ENCODE data around the gene ZNF48.
A peak's percentile ranks its signal among the peaks of the same experiment; 100 is the strongest.

The ZNF48 gene

DNA sequence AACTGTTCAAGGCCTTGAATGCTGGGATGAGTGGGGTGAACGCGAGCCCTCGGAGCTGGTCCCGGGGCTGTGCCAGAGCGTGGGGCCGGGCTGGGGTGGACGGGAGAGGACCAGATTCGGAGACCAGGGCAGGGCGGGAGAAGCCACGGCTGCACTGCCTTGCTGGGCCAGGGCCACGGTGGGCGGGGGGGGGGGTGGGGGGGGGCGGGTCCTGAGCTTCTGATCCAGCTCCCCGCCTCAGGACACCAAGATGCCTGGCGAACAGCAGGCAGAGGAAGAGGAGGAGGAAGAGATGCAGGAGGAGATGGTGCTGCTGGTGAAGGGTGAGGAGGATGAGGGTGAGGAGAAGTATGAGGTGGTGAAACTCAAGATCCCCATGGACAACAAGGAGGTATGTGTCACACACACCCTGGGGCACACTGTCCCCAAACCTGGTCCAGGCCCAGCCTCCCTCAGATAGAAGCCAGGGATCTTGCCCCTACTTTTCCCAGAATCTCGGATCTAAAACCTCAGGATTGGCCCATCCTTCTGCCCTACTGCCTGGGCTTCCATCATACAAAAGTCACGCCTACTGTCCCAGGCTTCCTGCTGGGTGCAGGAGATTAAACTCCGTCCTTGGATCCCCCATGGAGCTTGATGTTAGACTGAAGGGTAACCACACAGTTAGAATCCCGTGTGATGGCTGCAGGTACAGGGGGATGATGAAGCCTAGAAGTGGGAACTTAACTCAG is 12.7 kb downstream of the ZNF48 start:
- no peak for DNase-seq (ENCODE audit: low spot score)

DNA sequence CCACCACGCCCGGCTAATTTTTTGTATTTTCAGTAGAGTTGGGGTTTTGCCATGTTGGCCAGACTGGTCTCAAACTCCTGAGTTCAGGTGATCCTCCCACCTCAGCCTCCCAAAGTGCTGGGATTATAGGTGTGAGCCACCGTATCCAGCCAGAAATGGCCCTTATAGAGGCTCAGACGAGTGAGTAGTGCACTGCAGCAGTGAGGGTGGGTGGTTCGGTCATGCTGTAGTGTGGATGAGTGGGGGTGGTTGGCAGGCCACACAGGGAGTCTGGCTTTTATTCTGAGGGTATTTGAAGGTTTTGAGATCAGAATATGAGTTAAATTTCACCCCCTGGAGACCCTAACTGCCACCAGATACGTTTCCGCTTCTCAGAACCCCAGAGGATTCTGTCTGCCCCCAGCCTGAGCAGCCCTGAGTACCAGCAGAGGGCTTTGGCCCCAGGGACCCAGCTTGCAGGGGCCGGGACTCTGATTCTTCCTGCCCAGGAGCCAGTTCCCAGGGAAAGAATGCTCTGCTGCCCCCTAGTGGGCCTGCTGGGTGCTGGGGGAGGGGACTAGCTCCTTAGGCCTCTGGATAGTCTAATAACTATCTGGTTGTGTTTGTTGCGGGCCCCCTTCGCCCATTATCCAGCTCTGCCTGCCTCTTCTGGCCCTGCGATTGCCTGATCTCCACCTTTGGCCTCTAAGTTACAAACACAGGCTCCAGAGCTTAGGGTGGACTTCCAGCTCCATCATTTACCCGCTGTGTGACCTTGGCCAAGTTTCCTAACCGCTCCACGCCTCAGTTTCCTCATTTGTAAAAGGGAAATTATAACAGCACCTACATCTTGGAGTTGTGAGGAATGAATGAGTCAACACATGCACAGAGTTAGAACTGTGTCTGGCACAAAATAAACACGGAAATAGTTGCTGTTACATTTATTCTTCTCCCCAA is 14.2 kb downstream of the ZNF48 start:
- DNase-seq (ENCODE audit: low spot score) = peak; percentile 92

DNA sequence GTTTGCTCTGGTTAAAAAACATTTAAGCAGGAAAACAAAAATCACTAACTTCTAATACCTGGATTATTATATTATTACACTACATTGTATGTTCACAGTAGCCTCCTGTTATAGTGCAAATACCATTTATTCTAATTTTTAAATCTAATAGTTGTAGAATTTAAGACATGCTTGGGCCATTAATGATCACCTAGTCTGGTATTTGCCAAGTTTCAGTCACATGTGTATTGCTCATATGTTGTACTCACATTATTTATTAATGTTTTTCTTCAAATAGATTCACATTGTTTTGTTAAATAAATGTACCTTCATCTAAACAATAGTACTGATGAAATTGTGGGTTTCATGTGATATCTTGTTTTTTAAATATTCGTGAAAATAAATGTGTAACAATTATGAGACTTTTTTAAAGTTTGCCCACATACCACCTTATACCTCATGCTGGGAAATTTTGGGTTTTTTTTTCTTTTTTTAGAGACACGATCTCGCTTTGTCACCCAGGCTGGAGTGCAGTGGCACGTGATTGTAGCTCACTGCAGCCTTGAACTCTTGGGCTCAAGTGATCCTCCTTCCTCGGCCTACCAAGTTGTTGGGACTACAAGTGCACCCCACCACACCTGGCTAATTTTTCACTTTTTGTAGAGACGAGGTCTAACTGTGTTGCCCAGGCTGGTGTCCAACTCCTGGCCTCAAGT is 18.0 kb downstream of the ZNF48 start:
- no peak for DNase-seq (ENCODE audit: low spot score)

DNA sequence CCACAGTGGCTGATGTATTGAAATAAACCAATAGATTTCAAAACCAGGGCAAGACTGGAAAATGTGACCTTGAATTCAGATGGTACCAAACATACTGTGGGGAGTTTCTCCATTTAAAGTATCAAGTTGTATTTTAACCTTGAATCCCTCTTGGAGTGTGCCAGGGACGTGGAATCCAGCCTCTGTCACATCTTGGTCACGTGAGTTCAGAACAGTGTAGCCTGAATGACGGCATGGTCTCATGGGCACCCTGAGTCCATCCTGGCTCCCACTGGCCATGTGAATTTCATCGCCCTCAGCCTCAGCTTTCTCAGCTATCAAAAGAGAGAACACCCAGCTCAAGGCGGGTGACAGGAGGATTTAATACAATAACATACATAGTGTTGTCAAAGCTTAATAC is 18.9 kb downstream of the ZNF48 start:
- no peak for DNase-seq (ENCODE audit: low spot score)

DNA sequence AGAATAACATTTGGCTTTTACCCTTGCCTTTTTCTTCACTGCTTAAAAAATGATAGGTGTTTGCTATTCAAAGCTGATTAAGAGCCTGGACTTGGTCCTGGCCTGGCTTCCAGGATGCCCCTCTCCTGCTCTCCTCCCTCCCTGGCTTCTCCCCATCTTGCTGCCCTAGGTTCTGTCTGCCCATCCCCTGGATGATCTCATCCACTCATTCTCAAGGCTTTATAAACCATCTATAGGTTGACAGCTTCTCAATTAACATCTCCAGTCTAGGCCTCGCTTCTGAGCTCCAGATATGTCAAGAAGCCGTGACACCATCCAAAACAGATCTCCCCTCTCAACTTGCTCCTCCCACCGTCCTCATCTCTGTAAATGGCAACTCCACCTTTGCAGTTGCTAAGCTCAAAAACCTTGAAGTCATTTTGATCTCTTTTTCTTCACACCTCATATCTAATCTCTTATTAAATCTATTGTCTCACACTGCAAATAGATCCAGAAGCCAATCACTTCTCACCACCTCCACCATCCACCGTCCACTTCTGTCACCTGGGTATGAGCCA is 20.9 kb downstream of the ZNF48 start:
- no peak for DNase-seq (ENCODE audit: low spot score)

DNA sequence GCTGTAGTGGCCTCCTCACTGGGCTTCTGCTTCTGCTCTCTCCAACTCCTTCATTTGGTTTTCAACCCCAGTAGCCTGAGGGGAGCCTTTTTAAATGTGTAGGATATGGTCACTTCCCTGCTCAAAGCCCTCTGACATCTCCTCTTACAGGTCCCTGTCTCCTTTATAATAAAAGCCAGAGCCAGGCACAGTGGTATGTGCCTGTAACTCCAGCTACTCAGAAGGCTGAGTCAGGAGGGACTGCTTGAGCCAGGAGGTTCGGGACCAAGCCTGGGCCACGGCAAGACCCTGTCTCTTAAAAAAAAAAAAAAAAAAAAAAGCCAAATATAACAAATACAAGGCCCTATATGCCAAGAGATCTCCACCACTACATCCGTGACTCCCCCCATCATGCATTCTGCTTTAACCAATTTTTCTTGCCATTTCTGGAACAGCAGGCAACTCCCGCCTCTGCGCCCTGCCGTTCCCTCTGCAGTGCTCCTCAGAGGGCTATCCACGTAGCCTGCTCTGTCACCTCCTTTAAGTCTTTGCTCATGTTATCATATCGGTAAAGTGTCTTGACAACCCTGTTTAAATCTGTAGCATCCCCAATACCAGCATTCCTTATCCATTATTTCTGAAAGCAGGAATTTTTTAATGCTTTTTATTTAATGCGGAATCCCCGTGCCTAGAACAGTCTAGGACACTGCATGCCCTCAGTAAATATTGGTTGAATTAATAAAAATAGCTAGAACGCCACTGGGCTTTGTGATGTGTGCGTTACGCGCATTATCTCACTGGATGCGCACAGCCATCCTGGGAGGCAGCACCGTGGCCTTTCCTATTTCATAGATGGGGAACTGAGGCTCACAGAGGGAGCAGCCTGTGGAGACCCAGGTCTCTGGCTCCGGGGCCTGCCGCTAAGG is 21.7 kb downstream of the ZNF48 start:
- DNase-seq (ENCODE audit: low spot score) = no peak

DNA sequence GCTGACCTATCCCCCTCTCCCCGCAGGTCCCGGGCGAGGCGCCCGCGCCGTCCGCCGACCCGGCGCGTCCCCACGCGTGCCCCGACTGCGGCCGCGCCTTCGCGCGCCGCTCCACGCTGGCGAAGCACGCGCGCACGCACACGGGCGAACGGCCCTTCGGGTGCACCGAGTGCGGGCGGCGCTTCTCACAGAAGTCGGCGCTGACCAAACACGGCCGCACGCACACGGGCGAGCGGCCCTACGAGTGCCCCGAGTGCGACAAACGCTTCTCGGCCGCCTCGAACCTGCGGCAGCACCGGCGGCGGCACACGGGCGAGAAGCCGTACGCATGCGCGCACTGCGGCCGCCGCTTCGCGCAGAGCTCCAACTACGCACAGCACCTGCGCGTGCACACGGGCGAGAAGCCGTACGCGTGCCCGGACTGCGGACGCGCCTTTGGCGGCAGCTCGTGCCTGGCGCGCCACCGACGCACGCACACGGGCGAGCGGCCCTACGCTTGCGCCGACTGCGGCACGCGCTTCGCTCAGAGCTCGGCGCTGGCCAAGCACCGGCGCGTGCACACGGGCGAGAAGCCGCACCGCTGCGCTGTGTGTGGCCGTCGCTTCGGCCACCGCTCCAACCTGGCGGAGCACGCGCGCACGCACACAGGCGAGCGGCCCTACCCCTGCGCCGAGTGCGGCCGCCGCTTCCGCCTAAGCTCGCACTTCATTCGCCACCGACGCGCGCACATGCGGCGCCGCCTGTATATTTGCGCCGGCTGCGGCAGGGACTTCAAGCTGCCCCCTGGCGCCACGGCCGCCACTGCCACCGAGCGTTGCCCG is 22.5 kb downstream of the ZNF48 start:
- peak; percentile 91 for DNase-seq (ENCODE audit: low spot score)

DNA sequence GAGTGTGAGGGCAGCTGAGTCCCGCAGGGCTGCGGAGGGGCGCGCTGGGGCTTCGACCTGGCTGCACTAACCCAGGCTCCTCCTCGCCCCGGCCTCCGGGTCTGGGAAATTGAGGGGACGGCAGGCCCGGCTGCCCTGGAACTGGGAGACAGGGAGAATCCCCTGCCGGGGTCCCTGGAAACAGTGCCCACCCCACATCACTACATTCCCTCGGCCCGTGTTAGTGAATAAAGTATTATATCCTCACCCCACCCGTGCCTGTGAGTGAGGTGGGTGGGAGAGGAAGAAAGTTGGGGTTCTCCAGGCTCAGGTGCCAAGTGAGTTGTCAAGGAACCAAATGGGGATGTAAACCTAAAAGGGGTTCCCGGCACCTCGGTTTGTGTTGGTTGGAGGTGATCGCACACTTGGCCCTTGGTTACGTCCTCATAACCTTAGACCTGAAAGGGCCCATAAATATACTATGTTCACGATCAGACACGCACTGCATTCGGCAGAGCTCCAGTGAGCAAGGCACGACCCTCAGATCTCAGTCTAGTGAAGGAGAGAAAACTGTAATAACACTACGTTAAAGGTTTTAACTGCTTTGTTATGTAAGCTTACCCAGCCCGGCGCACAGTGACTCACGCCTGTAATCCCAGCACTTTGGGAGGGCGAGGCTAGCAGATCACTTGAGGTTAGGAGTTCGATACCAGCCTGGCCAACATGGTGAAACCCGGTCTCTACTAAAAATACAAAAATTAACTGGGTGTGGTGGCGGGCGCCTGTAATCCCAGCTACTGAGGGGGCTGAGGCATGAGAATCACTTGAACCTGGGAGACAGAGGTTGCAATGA is 23.3 kb downstream of the ZNF48 start:
- DNase-seq (ENCODE audit: low spot score) = no peak

DNA sequence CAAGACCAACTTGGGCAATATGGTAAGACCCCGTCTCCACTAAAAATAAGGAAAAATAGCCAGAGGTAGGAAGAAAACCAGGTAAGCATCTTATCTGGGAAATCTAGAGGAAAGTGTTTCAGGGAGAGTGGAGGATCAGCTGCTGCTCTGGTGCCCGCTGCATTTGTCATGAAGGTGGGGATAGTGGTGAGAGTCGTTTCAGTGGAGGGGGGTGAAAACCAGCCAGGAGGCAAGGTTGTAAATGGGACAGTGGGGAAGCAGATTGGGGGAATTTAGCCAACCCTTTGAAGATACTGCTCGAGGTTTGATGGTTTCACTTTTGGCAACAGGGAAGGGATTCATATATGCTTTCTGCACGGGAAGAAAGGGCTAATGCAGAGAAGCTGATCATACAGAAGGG is 25.8 kb downstream of the ZNF48 start:
- no peak for DNase-seq (ENCODE audit: low spot score)

DNA sequence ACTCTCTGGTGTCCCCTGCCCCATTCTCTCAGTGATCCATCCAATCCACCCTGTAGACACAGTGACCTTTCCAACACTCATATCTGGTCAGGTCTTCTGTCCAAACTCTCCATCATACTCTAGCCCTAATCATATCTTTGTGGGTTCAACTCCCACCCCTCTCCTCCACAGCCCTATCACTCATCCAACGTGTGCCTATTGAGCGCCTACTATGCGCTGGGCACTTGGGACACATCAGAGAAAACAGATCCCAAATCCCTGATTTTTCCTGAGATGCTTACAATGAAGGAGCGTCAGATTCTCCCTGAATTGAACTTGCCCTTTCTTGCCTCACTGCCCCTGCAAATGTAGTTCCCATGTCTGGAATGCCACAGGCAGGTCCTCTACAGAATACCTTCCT is 32.8 kb downstream of the ZNF48 start:
- DNase-seq (ENCODE audit: low spot score) = no peak

DNA sequence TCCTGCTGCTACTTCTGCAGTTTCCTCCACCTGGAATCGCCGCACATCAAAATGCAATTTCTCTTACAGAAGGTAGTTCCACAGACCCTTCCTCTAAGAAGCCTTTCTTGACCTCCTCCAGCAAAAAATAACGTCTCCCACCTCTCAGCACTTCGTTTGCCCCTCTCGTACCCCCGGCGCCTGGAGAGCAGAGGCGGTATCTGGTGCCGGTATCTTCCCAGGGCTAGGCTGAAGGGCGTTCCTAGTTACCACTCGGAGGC is 34.1 kb downstream of the ZNF48 start:
- DNase-seq (ENCODE audit: low spot score) = no peak

DNA sequence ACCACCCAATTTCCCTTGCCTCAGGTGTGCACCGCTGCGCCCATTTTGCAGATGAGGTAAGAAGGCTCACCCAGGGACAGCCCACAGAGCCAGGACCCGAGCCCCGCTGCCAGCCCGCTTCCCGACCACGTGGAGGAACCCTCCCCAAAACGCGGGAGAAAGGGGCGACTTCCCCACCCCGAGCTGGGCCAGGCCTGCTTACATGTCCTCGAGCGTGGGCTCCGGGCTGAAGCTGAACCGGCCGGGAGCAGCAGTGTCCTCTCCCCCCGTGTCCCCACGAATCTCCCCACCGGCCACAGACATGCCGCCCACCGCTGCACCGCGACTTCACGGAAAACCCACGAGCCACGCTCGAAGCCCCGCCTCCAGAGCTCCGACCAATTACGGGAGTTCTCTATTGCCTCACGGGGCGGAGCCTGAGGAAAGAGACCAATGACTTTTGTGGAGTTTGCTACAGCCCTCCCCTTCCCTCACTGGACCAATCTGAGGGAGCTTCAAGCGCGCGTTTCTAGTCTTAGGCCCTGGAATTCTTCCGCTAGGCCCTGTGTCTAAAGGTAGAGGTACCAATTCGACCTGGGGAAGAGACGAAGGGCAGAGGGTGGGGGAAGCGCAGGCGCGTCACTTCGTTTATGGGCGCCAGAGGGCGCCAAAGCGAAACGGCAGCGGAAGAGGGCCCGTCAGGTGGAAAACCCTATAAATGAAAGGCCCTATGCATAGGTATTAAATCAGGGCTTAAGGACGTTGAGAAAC is 34.6 kb downstream of the ZNF48 start, which contains the start of gene DCTPP1:
DCTPP1 (minus strand) TSS at position 353 of the 750 bp plus-strand sequence; CDS start at position 303, 50 bp downstream.
- DNase-seq (ENCODE audit: low spot score) = peak; percentile 98

DNA sequence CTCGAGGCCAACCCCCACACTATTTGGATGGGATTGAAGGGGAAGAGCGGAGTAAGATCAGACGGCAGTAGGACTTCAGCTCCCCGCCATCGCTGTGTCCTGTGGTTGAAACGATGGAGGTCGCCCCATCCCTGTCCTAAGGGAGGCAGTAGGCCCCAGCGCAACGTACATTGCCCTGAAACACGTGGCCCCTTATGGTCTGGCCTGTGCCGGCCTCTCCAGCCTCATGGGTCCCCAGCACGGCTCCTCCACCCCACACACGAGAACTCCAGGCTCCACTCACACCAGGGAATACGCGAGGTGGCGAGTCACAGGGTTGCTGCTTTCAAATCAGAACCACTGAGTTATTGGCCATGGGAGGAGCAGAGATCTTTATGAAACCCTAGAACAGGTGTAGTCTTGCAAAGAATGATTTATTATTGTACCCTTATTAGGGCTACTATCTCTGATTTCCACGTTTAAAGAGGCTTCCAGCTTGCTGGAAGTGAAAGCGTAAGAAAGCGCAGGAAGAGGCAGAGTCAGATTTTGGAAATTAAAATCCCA is 35.3 kb downstream of the ZNF48 start:
- DNase-seq (ENCODE audit: low spot score) = no peak

DNA sequence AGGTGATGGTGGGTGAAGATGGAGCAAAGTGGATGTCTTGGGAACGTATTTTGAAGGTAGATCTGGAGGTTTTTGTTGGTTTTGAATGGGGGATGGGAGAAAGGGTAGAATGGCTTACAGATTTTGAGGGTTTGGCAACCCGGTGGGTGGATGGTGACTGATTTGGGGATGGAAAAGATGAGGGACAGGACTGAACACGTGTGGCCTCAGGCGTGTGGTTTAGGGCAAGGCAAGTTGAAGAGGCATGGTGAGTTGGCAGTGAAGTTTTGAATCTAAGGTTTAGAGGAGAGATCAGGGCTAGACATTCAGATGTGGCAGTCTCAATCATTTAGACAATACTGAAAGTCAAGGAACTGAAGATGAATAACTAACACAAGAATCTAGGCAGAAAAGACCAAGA is 39.6 kb downstream of the ZNF48 start:
- DNase-seq (ENCODE audit: low spot score) = no peak

DNA sequence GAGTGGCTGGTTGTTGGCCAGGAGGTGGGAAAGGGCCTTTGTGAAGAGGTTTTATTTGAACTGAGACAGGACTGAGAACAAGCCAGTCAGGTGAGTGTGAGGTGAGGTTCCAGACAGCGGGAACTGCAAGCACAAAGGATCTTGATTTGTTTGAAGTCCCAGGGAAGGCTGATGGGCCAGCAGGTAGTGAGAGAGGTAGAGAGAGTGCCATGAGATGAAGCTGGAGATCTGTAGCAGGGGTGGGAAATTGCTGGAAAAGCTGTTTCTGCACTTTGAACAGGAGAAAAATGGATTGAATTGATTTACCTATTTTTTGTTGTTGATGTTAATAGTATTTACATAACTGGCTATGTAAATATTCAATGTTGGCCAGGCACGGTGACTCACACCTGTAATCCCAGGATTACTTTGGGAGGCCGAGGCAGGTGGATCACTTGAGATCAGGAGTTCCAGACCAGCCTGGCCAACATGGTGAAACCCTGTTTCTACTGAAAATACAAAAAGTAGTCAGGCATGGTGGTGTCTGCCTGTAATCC is 42.4 kb downstream of the ZNF48 start:
- no peak for DNase-seq (ENCODE audit: low spot score)

DNA sequence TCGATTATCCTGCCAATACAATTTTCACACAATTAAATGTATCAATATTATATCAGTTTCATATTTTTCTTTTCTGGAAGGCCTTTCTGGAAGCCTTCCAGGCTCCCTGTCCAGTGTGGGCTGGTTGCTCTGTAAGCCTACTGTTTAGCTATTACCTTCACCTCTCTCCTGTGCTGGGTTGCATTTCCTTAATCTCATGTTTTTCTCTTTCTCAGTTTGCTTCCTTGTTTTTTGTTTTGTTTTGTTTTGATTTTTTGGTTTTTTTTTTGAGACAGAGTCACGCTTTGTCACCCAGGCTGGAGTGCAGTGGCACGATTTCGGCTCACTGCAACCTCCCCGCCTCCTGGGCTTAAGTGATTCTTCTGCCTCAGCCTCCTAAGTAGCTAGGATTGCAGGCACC is 43.6 kb downstream of the ZNF48 start:
- no peak for DNase-seq (ENCODE audit: low spot score)

DNA sequence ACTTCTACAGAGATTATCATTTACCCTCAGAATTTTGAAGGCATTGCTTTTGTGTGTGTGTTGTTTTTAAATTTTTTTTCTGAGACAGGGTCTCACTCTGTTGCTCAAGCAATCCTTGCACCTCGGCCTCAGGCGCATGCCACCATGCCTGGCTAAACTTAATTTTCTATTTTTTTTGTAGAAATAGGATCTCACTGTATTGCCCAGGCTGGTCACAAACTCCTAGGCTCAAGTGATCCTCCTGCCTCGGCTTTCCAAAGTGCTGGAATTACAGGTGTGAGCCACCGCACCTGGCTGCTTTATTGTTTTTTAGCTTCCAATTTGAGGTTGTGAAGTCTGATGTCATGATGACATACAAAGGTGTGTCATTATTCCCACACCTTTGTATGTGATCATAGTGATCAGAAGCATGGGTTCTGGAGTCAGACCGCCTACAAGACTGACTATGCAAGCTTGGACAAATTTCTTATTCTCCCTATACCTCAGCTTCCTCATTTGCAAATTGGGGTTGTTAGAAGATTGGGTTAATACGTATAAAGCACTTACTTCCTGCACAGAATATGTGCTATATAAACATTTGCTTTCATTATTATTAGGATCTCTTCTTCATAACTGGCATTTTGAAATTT is 44.6 kb downstream of the ZNF48 start:
- no peak for DNase-seq (ENCODE audit: low spot score)

DNA sequence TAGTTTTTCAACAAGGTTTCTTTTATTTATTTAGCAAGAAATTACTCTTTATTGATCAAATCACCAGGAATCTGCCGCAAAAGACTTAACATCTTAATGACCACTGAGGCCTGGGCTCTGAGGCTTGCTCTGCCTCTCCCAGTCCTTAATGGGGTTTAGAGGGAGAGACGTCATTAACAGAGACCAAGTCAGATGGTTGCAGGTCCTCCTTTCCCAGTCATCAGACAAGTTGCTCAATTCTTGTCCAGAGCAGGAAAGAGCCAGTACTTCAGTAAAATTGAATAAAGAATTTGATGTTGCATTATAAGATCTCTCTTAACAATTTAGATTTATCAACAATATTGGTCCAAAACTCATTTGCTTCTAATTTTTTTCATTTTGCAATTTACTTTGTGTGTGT is 48.4 kb downstream of the ZNF48 start:
- DNase-seq (ENCODE audit: low spot score) = no peak
